Thymus (tissue), 11 donors: ENCODE data around the gene MAVS. TPM values are rescaled to one million over a fixed set of nuclear protein-coding genes. Genes with fewer than 3 reads are reported as not detected.
"Not testable (repeated sequence)": the region's sequence is repeated elsewhere in the genome, so short reads cannot be mapped to it uniquely, and the experiment has no call there.

Experiments
- DNase-seq, 9 donors: peaks; one replicate each; pipeline ENCODE4 v3.0.0-alpha.2; 2013; ENCODE audit warnings: low spot score in 9 of 9, low read depth in 6 of 9, missing footprints in 1 of 9
- H3K27ac ChIP-seq, 2 donors: one replicate each; pipeline ENCODE4 v1.5.1; 2013; ENCODE audit warnings: control low read depth in 1 of 2, low read depth in 1 of 2, low read length in 1 of 2, mild to moderate bottlenecking in 1 of 2, moderate library complexity in 1 of 2
- H3K27me3 ChIP-seq, 2 donors: one replicate each; pipeline ENCODE4 v1.5.1; 2013; ENCODE audit warnings: low read length in 1 of 2; ENCODE audit not compliant: control insufficient read depth in 2 of 2, insufficient read depth in 1 of 2
- H3K36me3 ChIP-seq, 2 donors: one replicate each; pipeline ENCODE4 v1.5.1; 2013; ENCODE audit warnings: low read length in 1 of 2, mild to moderate bottlenecking in 1 of 2, moderate library complexity in 1 of 2; ENCODE audit not compliant: control insufficient read depth in 2 of 2, insufficient read depth in 2 of 2
- H3K4me1 ChIP-seq, 2 donors: one replicate each; pipeline ENCODE4 v1.5.1; 2013; ENCODE audit warnings: low read length in 2 of 2; ENCODE audit not compliant: control insufficient read depth in 2 of 2, insufficient read depth in 2 of 2
- H3K4me3 ChIP-seq, 2 donors: one replicate each; pipeline ENCODE4 v1.5.1; 2013; ENCODE audit warnings: low read length in 2 of 2, control low read depth in 1 of 2, mild to moderate bottlenecking in 1 of 2
- H3K9me3 ChIP-seq, 2 donors: one replicate each; pipeline ENCODE4 v1.5.1; 2013; ENCODE audit warnings: low read length in 1 of 2, mild to moderate bottlenecking in 1 of 2; ENCODE audit not compliant: control insufficient read depth in 2 of 2, insufficient read depth in 1 of 2
- WGBS: extraction: QIAGEN DNeasy Blood & Tissue Kit; methylation state at CpG from one replicate; pipeline ENCODE4 v1.1.7; 2013; 5-methylcytosine and 5-hydroxymethylcytosine counted together
- polyA plus RNA-seq: library from polyadenylated mRNA; stranded (reverse); fragments of 200-250 nt; gene quantifications from one replicate; pipeline ENCODE4 v1.2.3, GENCODE V29; 2013
- total RNA-seq: library from RNA; stranded (reverse); fragments of 120-200 nt; gene quantifications from one replicate; pipeline ENCODE4 v1.2.4, GENCODE V29; 2013
- donor health status: healthy.

MAVS gene
- total and polyA plus RNA-seq, 2 donors: 8.1 to 18.8 TPM

DNA sequence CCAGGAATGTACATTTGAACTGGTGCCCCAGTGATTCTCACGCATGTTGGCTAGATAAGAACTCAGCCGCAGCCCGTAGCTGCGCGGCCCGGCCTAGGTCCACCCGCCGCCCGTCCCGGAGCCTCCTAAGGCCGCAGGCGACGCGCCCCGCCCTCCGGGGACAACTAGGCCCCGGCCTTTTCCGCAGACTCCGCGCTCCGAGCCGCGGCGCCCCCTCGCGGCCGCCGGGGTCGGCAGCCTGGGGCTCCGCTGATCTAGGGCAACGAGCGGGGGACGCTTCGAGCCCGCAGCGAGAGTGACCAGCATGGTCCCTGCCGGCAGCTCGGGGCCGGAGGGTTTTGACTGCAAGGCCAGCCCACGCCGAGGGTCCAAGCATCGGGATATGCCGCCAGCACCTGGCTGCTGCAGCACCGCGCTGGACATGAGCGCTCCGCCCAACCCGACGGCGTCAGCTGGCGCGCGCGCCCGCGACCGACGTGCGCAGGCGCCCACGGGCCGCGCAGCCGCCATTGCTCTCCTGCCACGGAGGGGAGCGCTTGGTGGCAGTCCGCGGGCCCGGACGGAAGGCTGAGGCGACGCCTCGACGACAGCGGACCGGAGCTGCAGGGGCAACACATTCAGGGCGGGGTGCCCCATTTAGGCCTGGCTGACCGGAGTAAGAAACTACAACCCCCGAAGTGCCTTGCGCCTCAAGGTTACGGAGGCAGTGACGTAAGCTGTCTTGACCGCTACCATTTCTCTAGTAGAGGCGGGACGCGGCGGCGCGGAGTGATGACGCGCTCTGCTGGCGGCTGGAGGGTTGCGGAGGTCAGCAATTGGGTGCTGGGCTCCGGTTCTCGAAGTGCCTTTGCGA is 26.4 kb upstream of the MAVS start, which contains the start of gene AP5S1:
TSS of gene AP5S1 (plus strand) at position 500 of the 853 bp plus-strand sequence. CDS start 1,571 bp downstream, outside the sequence.
- Histone ChIP-seq H3K27me3 (no peaks in the 10 kb centered on the region), H3K9me3 (peaks cover 0 to 8% of the 10 kb centered on the region in 2 donors), H3K36me3 (peaks cover 18 to 23% of the 10 kb centered on the region in 2 donors), H3K4me1 (peaks cover 20 to 42% of the 10 kb centered on the region in 2 donors), H3K4me3 (peak within 1 kb of the TSS; percentile 84 to 87), H3K27ac (peak within 1 kb of the TSS; percentile 98 to 100)
- DNase-seq: peak; percentile 81 to 96 (median 91)
- WGBS: under 1% methylated on average over 96 of the region's 96 CpGs

DNA sequence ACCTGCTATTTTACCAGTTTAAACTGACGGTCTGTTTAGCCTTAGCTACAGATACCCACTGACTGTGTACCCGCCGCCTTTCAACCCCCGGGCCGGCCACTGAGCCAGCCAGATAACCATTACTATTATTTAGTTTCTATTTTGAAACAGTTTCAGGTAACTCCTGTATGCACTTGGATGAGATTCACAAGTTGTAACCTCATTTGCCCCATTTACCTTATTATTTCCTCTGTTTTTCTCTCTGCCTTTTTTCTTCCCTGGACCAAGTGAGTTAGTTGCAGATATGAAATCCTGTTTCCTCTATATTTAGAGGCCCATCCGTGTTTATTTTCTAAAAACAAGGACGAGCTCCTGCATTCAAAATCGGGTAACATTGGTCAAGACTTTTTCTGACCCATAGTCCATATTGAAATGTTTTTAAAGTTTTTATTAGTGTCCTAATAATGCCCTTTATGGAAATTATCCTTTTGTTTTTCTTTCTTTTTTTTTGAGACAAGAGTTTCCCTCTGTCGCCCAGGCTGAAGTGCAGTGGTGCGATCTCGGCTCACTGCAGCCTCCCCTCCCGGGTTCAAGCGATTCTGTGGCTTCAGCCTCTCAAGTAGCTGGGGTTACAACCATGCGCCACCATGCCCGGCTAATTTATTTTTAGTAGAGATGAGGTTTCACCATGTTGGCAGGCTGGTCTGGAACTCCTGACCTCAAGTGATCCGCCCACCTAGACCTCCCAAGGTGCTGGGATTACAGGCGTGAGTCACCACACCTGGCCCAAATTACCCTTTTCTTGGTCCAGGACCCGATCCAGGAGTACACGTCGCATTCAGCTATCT is 25.5 kb upstream of the MAVS start:
- H3K27me3 ChIP-seq: no peaks in the 10 kb centered on the region
- H3K4me3 ChIP-seq: peak overlapping the region; percentile 84 to 87
- no peak for DNase-seq
- peaks cover 14 to 34% of the 10 kb centered on the region in 2 donors for H3K4me1 ChIP-seq
- peak overlapping the region; percentile 98 to 100 for H3K27ac ChIP-seq
- H3K36me3 ChIP-seq: peaks cover 23 to 31% of the 10 kb centered on the region in 2 donors
- 57% methylated on average over 20 of the region's 20 CpGs for WGBS
- H3K9me3 ChIP-seq: peaks cover 0 to 8% of the 10 kb centered on the region in 2 donors

DNA sequence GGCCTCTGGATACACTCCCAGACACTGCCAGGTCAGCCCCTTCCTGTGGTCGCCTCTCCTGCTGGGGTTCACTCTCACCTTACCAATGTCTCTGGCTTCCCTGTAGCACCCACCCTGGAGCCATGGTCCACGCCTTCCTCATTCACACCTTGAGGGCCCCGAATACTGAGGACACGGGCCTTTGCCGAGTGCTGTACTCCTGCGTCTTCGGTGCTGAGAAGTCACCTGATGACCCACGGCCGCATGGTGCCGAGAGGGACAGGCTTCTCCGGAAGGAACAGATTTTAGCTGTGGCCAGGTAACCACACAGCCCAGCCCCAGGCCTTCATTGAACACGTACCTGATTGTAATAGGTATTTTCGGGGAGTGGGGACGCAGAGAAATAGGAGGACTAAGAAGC is 24.6 kb upstream of the MAVS start:
- peaks cover 24 to 39% of the 10 kb centered on the region in 2 donors for H3K36me3 ChIP-seq

DNA sequence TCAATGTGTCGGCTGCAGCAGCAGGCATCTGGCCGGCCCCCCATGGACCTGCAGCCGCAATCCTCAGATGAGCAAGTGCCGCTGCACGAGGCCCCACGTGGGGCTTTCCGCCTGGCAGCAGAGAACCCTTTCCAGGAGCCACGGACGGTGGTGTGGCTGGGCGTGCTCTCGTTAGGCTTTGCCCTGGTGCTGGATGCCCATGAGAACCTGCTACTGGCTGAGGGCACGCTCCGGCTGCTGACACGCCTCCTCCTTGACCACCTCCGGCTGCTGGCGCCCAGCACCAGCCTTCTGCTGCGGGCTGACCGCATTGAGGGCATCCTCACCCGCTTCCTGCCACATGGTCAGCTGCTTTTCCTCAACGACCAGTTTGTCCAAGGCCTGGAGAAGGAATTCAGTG is 22.8 kb upstream of the MAVS start:
- Histone ChIP-seq H3K4me1 (peaks cover 10 to 17% of the 10 kb centered on the region in 2 donors), H3K27ac (no peak overlapping the region), H3K9me3 (peaks cover 0 to 4% of the 10 kb centered on the region in 2 donors), H3K27me3 (no peaks in the 10 kb centered on the region), H3K4me3 (no peak overlapping the region), H3K36me3 (peaks cover 30 to 39% of the 10 kb centered on the region in 2 donors)
- WGBS: 99% methylated on average over 20 of the region's 20 CpGs
- DNase-seq: no peak

More for the DNA sequence above, 24.6 kb upstream of the MAVS start:
- H3K27me3 ChIP-seq: no peaks in the 10 kb centered on the region
- 98% methylated on average over 14 of the region's 14 CpGs for WGBS
- H3K4me1 ChIP-seq: peaks cover 10 to 27% of the 10 kb centered on the region in 2 donors
- H3K4me3 ChIP-seq: no peak overlapping the region
- peaks cover 0 to 8% of the 10 kb centered on the region in 2 donors for H3K9me3 ChIP-seq
- no peak overlapping the region for H3K27ac ChIP-seq
- no peak for DNase-seq

DNA sequence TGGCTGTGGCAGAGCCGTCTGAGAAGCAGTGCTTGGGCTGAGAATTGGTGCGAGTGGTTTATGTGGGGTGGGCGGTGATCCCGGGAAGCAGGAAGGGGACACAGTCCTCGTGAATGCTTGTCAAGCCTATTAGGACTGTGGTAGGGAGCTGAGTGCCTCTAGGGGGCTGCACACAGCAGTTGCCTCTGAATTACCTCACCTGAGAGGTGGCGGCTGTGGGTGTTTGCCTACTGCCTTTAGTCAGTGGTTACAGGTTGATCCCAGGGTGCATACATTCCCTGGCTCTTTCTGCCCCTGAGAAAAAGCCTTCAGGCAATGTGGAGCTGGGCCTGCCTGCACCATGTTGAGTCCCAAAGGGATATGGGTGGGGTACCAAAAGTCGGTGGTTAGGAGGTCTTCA is 21.1 kb upstream of the MAVS start:
- WGBS: 96% methylated on average over 7 of the region's 7 CpGs
- no peak for DNase-seq
- Histone ChIP-seq H3K4me3 (no peak overlapping the region), H3K36me3 (peaks cover 30 to 39% of the 10 kb centered on the region in 2 donors), H3K9me3 (peaks cover 0 to 4% of the 10 kb centered on the region in 2 donors), H3K4me1 (peaks cover 4 to 6% of the 10 kb centered on the region in 2 donors), H3K27ac (no peak overlapping the region), H3K27me3 (no peaks in the 10 kb centered on the region)

DNA sequence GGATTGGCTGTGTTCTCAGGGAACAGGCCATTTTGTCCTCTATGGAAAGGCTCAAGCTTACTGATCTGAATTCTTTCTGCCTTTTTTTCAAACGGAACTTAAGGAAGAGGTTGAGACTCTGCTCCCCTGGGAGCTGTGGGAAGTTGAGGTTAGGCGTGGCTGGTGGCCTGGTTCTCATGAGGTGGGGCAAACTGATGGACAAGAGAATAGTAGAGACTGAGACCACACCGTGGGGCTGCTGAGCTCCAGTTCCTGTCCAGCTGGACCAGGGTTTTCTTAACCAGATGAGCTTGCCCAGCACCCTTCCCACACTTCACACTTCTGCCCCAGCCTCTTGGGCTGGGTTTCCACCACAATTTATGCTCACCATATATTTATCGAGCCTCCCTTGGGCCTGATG is 20.2 kb upstream of the MAVS start:
- 92% methylated on average over 4 of the region's 4 CpGs for WGBS
- Histone ChIP-seq H3K9me3 (no peaks in the 10 kb centered on the region), H3K4me3 (no peak overlapping the region), H3K27ac (no peak overlapping the region), H3K36me3 (peaks cover 30 to 39% of the 10 kb centered on the region in 2 donors), H3K4me1 (peaks cover 1 to 2% of the 10 kb centered on the region in 2 donors), H3K27me3 (no peaks in the 10 kb centered on the region)
- no peak for DNase-seq

DNA sequence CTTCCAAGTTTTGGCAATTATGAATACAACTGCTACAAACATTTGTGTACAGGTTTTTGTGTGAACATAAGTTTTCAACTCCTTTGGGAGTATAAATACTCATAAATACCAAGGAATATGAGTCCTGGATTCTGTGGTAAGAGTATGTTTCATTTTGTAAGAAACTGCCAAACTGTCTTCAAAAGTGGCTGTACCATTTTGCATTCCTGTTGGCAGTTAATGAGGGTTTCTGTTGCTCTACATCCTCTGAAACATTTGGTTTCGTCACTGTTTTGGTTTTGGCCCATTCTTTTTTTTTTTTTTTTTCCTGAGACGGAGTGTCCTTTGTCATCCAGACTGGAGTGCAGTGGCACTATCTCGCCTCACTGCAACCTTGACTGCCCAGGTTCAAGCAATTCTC is 17.8 kb upstream of the MAVS start:
- DNase-seq: no peak
- Histone ChIP-seq H3K4me1 (no peaks in the 10 kb centered on the region), H3K27ac (no peak overlapping the region), H3K36me3 (peaks cover 19 to 29% of the 10 kb centered on the region in 2 donors), H3K27me3 (no peaks in the 10 kb centered on the region), H3K9me3 (no peaks in the 10 kb centered on the region), H3K4me3 (no peak overlapping the region)
- 97% methylated on average over 3 of the region's 3 CpGs for WGBS

DNA sequence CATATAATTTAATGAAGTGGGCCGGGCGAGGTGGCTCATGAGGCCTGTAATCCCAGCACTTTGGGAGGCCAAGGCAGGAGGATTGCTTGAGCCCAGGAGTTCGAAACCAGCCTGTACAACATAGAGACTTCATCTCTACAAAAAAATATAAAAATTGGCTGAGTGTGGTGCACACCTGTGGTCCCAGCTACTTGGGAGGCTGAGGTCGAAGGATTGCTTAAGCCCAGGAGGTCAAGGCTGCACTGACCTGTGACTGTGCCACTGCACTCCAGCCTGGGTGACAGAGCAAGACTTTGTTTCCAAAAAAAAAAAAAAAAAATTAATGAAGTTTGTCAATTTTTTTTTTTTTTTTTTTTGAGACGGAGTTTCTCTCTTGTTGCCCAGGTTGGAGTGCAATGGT is 16.7 kb upstream of the MAVS start:
- H3K27ac ChIP-seq, H3K27me3 ChIP-seq, H3K4me3 ChIP-seq, DNase-seq, H3K4me1 ChIP-seq, H3K9me3 ChIP-seq: not testable (repeated sequence)
- WGBS: 98% methylated on average over 5 of the region's 5 CpGs
- peaks cover 13 to 18% of the 10 kb centered on the region in 2 donors for H3K36me3 ChIP-seq

DNA sequence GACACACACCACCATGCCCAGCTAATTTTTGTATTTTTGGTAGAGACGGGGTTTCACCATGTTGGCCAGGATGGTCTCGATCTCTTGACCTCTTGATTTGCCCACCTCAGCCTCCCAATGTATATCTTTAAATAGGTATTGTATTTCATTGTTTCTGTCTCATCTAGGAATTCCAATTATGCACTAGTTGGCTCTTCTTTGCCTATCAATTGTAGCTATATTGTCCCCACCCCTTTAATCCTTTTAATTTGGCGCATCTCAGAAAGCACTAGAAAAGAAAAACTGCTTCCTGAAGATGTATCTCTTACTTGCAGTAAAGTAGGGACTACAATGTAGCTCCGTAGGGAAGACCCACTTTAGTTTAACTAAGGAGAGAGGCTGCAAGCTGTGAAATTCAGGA is 10.5 kb upstream of the MAVS start:
- H3K4me3 ChIP-seq: no peak overlapping the region
- WGBS: 98% methylated on average over 4 of the region's 4 CpGs
- no peaks in the 10 kb centered on the region for H3K36me3 ChIP-seq
- H3K4me1 ChIP-seq: peaks cover 7 to 14% of the 10 kb centered on the region in 2 donors
- H3K27me3 ChIP-seq: no peaks in the 10 kb centered on the region
- H3K9me3 ChIP-seq: no peaks in the 10 kb centered on the region
- no peak for DNase-seq
- H3K27ac ChIP-seq: no peak overlapping the region
